Measurements from ENCODE around the gene KLHL11. TPM values are rescaled to one million over a fixed set of nuclear protein-coding genes. Genes with fewer than 3 reads are reported as not detected.

KLHL11 gene
- total and polyA plus RNA-seq, 4 donors = 0.63 to 27.7 (median 6.8) TPM

GRCh38 chr17:41893384-41893783 lies 28.2 kb upstream of the KLHL11 start:
- Histone ChIP-seq H3K27me3 (ENCODE audit: control insufficient read depth in 3 of 3, insufficient read depth in 3 of 3, low read length in 2 of 3) (no peaks in the 10 kb centered on the region), H3K4me1 (ENCODE audit: control insufficient read depth in 5 of 5, insufficient read depth in 5 of 5, low read length in 5 of 5) (peaks cover 0 to 10% (median 0%) of the 10 kb centered on the region in 5 donors), H3K36me3 (ENCODE audit: control insufficient read depth in 4 of 4, insufficient read depth in 4 of 4, low read length in 4 of 4) (peaks cover 22 to 71% (median 38%) of the 10 kb centered on the region in 4 donors), H3K4me3 (no peak overlapping the region), H3K9me3 (ENCODE audit: control insufficient read depth in 4 of 4, insufficient read depth in 3 of 4, low read length in 3 of 4) (no peaks in the 10 kb centered on the region), H3K9ac (ENCODE audit: insufficient read depth in 1 of 2, low read length in 2 of 2) (no peak overlapping the region), H3K27ac (ENCODE audit: low read depth in 1 of 2, low read length in 1 of 2) (no peak overlapping the region)
- 90 to 93% methylated on average over 3 of the region's 3 CpGs for WGBS, 2 donors
- DNase-seq (no peak), ATAC-seq (ENCODE audit: insufficient read depth, low FRiP score) (no peak)
- TF ChIP-seq CTCF (IDR thresholded peaks at IDR 0.05; ENCODE audit: control extremely low read depth, extremely low read depth) = no peak

DNA sequence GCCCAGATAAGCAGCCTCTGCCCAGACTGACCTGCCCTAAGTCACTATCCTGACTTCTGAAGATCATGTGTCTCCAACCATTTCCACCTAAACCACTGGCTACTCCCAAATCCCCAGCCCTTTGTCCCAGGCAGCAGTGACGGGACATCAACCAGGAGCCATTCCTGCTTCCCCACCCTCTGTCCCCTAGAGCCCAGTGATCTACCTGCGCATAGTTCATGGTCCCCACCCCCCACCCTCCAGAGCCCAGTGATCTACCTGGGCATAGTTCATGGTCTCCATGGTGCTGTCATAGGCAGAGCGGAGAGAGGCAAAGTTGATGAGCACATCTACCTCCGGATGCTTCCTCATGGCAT lies 26.8 kb upstream of the KLHL11 start:
- no peaks in the 10 kb centered on the region for H3K27me3 ChIP-seq (ENCODE audit: control insufficient read depth in 3 of 3, insufficient read depth in 3 of 3, low read length in 2 of 3)
- 97% methylated on average over 4 of the region's 4 CpGs for WGBS, 2 donors
- DNase-seq (no peak), ATAC-seq (ENCODE audit: insufficient read depth, low FRiP score) (no peak)
- peaks cover 0 to 10% (median 0%) of the 10 kb centered on the region in 5 donors for H3K4me1 ChIP-seq (ENCODE audit: control insufficient read depth in 5 of 5, insufficient read depth in 5 of 5, low read length in 5 of 5)
- no peaks in the 10 kb centered on the region for H3K9me3 ChIP-seq (ENCODE audit: control insufficient read depth in 4 of 4, insufficient read depth in 3 of 4, low read length in 3 of 4)
- H3K4me3 ChIP-seq = no peak overlapping the region
- no peak overlapping the region for H3K27ac ChIP-seq (ENCODE audit: low read depth in 1 of 2, low read length in 1 of 2)
- TF ChIP-seq CTCF (IDR thresholded peaks at IDR 0.05; ENCODE audit: control extremely low read depth, extremely low read depth) = no peak
- no peak overlapping the region for H3K9ac ChIP-seq (ENCODE audit: insufficient read depth in 1 of 2, low read length in 2 of 2)
- H3K36me3 ChIP-seq (ENCODE audit: control insufficient read depth in 4 of 4, insufficient read depth in 4 of 4, low read length in 4 of 4) = peaks cover 15 to 73% (median 30%) of the 10 kb centered on the region in 4 donors

DNA sequence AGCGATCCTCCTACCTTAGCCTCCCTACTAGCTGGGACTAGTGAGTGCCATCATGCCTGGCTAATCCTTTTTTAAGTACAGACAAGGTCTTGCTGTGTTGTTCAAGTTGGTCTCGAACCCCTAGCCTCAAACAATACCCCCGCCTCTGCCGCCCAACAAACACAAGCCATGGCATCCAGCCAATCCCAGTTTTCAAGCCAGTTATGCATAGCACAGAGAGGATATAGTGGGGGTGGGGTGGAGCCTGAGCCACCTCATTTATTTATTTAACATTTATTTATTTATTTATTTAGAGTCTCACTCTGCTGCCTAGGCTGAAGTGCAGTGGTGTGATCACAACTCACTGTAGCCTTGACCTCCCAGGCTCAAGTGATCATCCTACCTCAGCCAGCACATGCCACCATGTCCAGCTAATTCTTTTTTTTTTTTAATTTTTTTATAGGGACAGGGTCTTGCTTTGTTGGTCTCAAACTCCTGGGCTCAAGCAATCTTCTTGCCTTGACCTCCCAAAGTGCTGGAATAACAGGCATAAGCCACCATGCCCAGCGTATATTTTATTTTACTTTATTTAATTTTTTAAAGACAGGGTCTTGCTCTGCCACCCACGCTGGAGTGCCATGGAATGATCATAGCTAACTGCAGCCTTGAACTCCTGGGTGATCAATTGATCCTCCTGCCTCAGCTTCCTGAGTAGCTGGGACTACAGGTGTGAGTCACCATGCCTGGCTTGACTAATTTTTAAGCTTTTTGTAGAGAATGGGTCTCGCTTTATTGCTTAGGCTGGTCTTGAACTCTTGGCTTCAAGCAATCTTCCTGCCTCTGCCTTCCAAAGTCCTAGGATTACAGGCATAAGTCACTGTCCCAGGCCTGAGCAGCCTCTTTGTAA lies 26.2 kb upstream of the KLHL11 start:
- ATAC-seq (ENCODE audit: insufficient read depth, low FRiP score) = no peak
- Histone ChIP-seq H3K36me3 (ENCODE audit: control insufficient read depth in 4 of 4, insufficient read depth in 4 of 4, low read length in 4 of 4) (peaks cover 15 to 72% (median 25%) of the 10 kb centered on the region in 4 donors), H3K9me3 (ENCODE audit: control insufficient read depth in 4 of 4, insufficient read depth in 3 of 4, low read length in 3 of 4) (no peaks in the 10 kb centered on the region), H3K4me1 (ENCODE audit: control insufficient read depth in 5 of 5, insufficient read depth in 5 of 5, low read length in 5 of 5) (peaks cover 0 to 10% (median 0%) of the 10 kb centered on the region in 5 donors), H3K9ac (ENCODE audit: insufficient read depth in 1 of 2, low read length in 2 of 2) (no peak overlapping the region), H3K27ac (ENCODE audit: low read depth in 1 of 2, low read length in 1 of 2) (no peak overlapping the region), H3K27me3 (ENCODE audit: control insufficient read depth in 3 of 3, insufficient read depth in 3 of 3, low read length in 2 of 3) (no peaks in the 10 kb centered on the region), H3K4me3 (no peak overlapping the region)
- WGBS, 2 donors = 92 to 96% methylated on average over 7 of the region's 7 CpGs
- no peak for TF ChIP-seq CTCF (IDR thresholded peaks at IDR 0.05; ENCODE audit: control extremely low read depth, extremely low read depth)
- no peak for DNase-seq
